Stromal cell of bone marrow (primary cell): Measurements from ENCODE around the gene EFTUD2.
"Not testable (repeated sequence)": the region's sequence is repeated elsewhere in the genome, so short reads cannot be mapped to it uniquely, and the experiment has no call there.

Experiments
- DNase-seq: peaks from one replicate; pipeline ENCODE4 v3.0.0-alpha.2; 2012; ENCODE audit warnings: low read depth

The EFTUD2 gene

DNA sequence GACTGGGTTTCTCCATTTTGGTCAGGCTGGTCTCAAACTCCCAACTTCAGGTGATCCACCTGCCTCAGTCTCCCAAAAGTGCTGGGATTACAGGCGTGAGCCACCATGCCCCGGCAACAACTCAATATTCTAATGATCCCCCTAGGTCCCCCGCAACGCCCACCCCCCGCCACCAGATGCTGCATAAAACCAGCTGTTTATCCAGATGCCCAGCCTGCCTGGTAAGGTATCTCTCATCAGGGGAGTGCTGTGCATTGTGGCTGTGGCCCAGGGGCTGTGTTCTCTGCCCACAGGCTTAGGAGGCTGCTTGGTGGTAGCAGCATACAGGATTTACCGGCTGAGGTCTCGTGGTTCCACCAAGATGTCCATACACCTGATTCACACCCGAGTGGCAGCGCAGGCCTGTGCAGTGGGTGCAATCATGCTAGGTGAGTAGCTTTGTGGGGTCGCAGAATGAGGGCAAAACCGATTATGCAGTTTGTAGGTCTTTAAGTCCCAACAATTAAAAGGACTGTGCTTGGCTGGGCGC, 50.2 kb downstream of the EFTUD2 start:
- DNase-seq, result no peak

GRCh38 chr17:44848257-44848795, 50.9 kb downstream of the EFTUD2 start:
- no peak for DNase-seq

DNA sequence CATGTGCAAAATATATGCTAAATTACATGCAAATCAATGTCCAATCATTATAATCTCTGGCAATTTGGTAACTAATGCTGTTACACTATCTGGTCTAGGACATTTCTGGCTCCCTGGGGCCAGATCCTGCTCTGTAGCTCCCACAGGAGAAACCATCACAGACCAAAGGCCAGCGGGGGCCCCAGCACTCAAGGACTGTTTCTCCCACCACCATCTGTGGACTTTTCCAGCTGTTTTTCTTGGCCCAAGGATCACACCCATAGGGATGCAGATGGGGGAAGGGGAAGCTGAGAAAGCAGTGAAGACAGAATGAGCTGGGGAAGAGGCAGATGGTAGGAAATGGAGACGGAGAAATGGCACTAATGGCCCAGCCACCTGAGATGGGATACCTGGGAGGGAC, 51.7 kb downstream of the EFTUD2 start, which contains the start of gene HIGD1B:
Gene HIGD1B, plus strand, starts transcription at position 298 of the 400 bp plus-strand sequence. CDS start 270 bp downstream, outside the sequence.
- DNase-seq, result no peak

DNA sequence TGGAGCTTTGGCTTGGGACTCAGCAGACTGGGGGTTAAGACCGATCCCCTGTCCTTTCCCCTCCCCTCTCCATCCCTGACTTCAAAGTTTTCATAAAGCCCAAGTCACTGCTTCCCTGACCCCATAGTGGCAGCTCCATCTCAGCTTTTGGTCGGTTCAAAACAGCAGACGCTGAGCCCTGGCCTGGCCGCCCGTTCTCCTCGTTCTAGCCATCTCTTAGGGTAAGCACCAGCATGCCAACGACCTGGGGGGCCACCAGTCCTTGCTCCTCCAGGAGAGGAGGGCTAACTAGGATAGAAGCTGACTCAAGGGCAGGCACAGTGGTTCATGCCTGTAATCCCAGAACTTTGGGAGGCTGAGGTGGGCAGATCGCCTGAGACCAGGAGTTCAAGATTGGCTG, 53.0 kb downstream of the EFTUD2 start:
- DNase-seq, result no peak

GRCh38 chr17:44844390-44844830, 54.8 kb downstream of the EFTUD2 start:
- no peak for DNase-seq

DNA sequence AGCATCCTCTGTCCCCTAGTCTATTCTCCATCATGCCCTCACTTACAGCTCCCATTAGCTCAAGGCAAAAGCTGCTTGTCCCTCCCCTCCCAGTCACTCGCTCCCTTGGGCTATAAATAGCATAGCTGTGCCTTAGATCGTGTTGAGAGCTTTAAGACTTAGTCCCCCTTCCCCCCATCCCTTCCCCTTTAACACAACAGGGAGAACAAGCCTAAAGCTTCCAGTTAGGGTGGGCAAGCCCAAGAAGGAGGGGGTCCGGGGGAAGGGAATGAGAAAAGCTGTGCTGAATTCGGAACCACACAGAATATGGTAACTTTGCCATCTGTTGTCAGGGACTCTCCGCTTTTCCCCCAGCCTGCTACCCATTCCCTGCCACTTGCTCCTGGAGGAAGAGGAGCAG, 56.5 kb downstream of the EFTUD2 start:
- no peak for DNase-seq

- no peak for DNase-seq
Measured at GRCh38 chr17:44840936-44841335, 58.3 kb downstream of the EFTUD2 start.

DNA sequence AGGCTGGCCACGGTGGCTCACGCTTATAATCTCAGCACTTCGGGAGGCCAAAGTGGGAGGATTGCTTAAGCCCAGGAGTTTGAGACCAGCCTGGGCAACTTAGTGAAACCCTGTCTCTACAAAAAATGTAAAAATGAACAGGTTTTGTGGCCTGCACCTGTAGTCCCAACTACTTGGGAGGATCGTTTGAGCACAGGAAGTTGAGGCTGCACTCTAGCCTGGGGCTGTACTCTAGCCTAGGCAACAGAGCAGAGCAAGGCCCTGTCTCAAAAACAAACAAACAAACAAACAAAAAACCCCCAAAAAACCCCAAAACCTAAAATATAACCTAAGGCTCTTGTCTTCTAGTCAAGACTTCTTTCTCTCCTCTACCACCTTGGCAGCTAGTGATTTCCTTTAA, 59.0 kb downstream of the EFTUD2 start:
- no peak for DNase-seq

- DNase-seq, result no peak
Measured at GRCh38 chr17:44837196-44837595, 62.0 kb downstream of the EFTUD2 start.

- no peak for DNase-seq
Measured at GRCh38 chr17:44832805-44833204, 66.4 kb downstream of the EFTUD2 start.

DNA sequence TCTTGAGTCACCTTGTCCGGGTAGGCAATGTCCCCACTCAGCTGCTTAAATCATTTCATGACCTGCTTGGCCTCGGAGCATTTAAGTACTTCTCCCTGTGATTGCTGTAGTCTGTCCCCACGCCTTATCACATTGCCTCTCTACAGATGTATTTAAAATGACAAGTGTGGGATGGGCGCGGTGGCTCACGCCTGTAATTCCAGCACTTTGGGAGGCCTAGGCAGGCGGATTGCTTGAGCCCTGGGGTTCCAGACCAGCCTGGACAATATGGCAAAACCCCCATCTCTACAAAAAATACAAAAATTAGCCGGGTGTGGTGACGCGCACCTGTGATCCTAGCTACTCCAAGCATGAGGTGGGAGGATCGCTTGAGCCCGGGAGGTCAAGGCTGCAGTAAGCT, 67.9 kb downstream of the EFTUD2 start:
- no peak for DNase-seq

- DNase-seq, result no peak
Measured at GRCh38 chr17:44830359-44831288, 68.6 kb downstream of the EFTUD2 start.

- DNase-seq, result no peak
Measured at GRCh38 chr17:44829523-44830358, 69.5 kb downstream of the EFTUD2 start, which contains the start of gene GJC1. Gene GJC1 (minus strand): TSS chr17:44830287. CDS start chr17:44805817, 24,470 bp downstream.

DNA sequence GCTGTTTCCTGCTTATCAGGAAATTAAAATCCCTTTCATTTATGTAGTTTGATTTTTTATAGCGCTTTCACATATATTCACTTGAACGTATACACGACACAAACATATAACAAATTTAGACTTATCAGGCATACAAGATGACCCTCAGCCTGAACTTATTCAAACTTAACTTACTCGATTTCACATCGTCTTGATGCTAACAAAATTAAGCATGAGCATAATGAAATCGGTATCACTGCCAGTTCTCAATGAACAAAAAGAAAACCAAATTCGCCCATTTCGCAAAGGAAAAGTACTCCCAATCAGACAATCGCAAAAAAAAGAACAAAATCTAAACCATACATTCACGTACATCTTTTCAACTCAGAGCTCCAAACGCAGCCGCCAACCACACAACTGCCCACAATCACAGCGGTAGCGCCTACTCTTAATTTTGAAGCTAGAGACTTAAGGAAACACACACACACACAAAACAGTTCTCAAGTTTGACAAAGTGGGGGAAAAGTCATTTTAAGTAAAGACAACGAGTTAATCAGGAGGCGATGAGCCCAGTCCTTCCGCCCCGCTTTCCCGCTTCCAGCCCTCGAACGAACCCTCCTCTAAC, 70.2 kb downstream of the EFTUD2 start:
- no peak for DNase-seq

- no peak for DNase-seq
Measured at GRCh38 chr17:44827863-44828262, 71.4 kb downstream of the EFTUD2 start.

DNA sequence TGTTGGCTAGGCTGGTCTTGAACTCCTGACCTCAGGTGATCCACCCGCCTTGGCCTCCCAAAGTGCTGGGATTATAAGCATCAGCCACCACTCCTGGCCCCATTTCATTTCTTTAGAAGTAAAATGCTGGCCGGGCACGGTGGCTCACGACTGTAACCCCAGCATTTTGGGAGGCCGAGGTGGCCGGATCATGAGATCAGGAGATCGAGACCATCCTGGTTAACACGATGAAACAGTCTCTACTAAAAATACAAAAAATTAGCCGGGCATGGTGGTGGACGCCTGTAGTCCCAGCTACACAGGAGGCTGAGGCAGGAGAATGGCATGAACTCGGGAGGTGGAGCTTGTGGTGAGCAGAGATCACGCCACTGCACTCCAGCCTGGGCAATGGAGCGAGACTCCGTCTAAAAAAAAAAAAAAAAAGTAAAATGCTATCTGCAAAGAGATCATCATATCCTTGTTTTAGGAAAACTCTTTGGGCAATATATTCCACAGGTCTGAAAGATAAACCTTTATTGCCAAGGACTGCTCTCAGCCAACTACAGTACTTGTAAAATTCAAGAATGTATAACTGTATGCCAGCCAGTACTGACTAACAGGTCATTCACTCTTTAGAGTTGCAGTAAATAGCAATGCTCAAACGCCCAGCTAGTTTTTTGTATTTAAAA, 73.0 kb downstream of the EFTUD2 start:
- no peak for DNase-seq

DNA sequence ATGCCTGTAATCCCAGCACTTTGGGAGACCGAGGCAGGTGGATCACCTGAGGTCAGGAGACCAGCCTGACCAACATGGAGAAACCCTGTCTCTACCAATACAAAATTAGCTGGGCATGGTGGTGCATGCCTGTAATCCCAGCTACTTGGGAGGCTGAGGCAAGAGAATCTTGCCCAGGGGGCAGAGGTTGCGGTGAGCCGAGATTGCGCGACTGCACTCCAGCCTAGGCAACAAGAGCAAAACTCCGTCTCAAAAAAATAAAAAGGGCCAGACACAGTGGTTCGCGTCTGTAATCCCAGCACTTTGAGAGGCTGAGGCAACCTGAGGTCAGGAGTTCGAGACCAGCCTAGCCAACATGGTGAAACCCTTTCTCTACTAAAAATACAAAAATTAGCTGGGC, 74.0 kb downstream of the EFTUD2 start:
- DNase-seq, result not testable (repeated sequence)

- DNase-seq, result peak; percentile 82
Measured at GRCh38 chr17:44820631-44821212, 78.5 kb downstream of the EFTUD2 start.

DNA sequence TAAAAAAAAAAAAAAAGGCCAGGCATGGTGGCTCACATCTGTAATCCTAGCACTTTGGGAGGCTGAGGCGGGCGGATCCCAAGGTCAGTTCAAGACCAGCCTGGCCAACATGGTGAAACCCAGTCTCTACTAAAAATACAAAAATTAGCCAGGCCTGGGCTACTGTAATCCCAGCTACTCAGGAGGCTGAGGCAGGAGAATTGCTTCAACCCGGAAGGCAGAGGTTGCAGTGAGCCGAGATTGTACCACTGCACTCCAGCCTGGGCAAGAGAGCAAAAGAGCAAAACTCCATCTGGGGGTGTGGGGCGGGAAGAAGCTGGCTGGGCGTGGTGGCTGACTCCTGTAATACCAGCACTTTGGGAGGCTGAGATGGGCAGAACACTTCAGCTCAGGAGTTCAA, 80.7 kb downstream of the EFTUD2 start:
- DNase-seq, result not testable (repeated sequence)

DNA sequence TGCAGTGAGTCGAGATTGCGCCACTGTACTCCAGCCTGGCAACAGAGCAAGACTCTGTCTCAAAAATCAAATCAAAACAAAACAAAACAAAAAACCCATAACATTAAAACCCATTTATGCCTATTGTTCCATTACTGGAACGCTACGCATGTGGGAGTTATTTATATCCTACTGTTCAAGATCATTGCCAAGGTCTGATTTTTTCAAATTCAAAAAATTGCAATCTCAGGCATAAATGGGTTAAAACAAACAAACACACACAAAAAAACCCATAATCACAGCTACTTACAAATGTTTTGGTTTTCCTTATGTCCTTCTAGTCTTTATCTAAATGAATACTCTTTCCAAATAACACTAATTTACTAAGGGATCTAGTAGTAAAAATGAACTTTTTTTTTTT, 87.0 kb downstream of the EFTUD2 start:
- DNase-seq, result no peak
